ENCODE data around the gene COL5A1. TPM values are rescaled to one million over a fixed set of nuclear protein-coding genes. Genes with fewer than 3 reads are reported as not detected.

The COL5A1 gene
- 659 and 898 TPM in 2 replicates for total RNA-seq

GRCh38 chr9:134641173-134641989 lies at the start of gene COL5A1:
Gene COL5A1 (plus strand): TSS chr9:134641803. CDS start chr9:134642188, 385 bp downstream.

DNA sequence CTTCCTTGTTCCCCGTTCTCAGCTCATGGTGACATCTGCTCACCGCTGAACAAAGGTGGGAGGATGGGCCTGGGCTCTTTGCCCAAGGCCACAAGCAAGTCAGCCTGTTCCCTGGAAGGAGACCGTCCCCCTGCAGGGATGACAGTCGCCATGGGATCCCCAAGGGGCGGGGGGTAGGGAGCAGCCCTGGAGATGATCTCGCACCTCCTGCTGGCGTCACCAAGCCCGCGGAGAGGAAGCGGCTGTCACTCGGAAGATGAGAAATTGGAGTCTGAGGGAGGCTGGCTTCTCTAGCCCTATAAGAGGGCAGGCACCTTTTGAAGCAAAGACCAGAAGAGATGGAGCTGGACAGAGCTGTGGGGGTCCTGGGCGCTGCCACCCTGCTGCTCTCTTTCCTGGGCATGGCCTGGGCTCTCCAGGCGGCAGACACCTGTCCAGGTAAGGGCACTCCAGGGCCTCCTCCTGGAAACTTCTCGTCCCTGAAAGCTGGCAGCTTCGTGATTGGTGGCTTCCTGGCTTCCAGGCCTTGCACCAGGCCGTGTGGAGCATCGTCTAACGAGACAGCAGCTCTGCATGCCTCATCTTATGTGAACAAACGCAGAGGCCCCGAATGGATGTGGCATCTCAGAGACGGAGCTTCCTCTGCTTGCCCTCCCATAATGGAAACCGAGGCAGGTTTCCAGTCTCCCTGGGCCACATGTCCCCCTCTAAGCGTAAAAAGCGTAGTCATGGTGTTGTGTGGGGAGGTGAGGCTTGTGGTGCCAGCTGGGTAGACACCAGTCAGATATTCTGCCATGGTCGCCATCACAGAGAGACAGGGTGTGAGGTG lies 239.1 kb downstream of the COL5A1 start, which contains the start of gene FCN2:
Gene FCN2, plus strand, starts transcription at position 327 of the 829 bp plus-strand sequence. Its CDS starts 12 bp downstream, at position 339.

Other genes with a start within 250 kb of the COL5A1 start
- gene FCN2, start 239.0 kb downstream of the COL5A1 start, total RNA-seq = not detected in 2 replicates